GM18873 (cell line): ENCODE data around the gene SDHA.

Experiments used
- ATAC-seq: cut with Tn5 transposase; IDR thresholded peaks from one replicate; pipeline ENCODE4 v1.9.1; 2021; ENCODE audit warnings: mild to moderate bottlenecking, moderate library complexity, moderate number of reproducible peaks; ENCODE audit not compliant: unreplicated experiment, low FRiP score

The SDHA gene

GRCh38 chr5:217494-218456 lies at the start of gene SDHA, which contains the start of gene CCDC127:
Gene SDHA (plus strand): TSS chr5:218320. CDS start chr5:218356, 36 bp downstream.
Gene CCDC127 (minus strand): TSS chr5:218153. CDS start chr5:216849, 1,304 bp downstream.
- ATAC-seq = peak; percentile 57

DNA sequence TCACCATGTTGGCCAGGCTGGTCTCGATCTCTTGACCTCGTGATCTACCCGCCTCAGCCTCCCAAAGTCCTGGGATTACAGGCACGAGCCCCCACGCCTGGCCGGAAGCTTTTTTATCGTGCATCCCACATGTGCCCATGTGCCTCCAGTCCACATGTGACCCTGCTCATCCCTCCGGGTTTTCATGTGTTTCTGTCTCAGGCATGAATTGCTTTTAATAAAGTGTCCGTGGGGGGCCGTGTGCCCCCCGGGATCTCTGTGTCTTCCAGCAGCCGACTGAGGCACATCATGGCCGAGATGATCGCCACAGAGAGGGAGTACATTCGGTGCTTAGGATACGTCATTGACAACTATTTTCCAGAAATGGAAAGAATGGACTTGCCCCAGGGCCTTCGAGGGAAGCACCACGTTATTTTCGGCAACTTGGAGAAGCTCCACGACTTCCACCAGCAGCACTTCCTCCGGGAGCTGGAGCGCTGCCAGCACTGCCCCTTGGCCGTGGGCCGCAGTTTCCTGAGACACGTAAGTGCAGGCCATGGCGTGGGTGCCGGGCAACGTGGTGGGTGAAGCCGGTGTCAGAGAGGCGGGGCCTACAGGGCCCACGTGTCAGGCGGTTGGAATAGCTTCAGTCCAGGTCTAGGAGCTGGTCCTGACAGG lies 48.9 kb upstream of the SDHA start:
- ATAC-seq = no peak

DNA sequence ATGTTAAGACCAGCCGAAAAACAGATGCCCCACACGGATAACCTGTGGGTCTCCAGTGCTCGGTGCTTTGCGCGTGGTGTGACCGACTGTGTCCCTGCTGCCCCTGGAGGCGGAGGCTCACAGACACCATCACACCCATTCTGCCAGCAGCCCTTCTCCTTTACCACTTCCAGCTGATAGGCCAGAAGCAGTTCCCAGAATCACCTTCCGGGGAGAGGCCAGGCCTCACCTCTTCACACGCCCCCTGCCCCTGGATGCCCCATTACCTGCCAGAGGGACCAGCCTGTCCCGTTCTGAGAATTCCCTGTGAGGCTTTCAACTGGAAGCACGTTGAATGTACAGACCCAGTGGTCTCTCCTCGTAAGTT lies 48.4 kb upstream of the SDHA start:
- no peak for ATAC-seq

DNA sequence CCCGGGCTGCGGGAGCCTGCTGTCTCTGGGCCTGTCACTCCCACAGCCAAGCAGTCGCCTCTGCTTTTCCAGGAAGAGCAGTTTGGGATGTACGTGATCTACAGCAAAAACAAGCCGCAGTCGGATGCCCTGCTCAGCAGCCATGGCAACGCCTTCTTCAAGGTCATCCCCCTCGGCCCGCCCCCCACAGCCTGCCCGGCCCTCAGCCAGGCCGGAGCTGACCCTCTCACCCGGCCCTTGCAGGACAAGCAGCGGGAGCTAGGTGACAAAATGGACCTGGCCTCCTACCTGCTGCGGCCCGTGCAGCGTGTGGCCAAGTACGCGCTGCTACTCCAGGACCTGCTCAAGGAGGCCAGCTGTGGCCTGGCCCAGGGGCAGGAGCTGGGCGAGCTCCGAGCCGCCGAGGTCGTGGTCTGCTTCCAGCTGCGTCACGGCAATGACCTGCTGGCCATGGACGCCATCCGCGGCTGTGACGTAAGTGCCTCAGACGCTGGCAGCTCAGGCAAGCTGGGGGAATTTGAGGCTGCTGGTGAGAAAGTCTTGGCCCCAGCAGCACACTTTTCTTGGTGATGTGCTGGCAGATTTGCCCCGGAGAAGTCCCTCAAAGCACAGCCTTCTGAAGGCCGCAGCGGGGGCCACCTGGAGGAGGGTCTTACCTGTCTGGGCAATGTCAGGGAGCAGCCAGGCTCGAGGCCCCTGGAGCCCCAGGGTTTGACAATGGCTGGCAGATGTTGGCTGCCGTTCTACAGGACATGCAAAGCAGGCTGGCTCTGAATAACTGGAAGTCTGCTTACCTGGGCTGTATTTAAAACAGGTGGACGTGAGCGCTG lies 46.9 kb upstream of the SDHA start:
- ATAC-seq = no peak

DNA sequence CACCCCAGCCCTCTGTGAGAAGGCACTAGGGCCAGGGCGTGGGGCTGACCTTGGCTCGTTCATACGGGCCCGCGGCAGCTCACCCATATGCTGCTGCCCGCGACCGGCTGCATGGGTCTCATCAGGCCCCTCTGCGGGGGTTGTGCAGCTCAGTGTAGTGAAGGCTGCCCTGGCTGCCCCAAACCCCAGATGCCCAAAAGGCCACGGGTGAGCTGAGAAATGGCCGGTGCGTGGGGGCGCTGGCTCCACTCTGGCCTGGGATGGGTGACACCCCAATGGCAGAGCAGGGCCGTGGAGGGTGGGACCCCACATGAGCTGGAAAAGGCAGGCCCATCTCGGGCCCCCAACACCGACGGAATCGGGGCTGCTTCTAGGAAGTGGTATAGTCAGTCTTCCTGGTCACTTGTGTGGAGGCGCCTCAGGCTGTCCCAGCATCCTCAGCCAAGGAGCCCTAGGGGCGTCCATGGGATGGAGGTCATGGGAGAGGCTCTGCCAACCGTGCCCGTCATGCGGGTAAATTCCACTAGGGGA lies 46.3 kb upstream of the SDHA start:
- no peak for ATAC-seq

DNA sequence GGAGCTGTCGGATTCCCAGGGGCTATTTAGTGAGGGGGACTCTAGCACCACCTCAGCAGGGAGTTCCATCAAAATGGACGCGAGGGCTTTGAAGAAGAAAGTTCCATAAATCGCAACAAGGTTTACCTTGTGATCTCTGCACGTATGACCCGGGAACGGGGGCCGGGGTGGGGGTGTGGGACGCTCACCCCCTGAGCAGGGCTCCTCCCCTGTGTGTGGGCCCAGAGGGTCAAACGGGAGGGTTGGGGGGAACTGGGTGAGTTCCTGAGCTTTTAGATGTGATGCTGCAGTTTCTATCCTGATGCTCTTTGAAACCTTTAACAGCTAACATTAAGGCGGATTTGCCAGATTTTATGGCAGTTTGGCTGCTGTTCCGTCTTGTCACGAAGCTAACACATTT lies 45.7 kb upstream of the SDHA start:
- ATAC-seq = no peak

GRCh38 chr5:172841-173251 lies 45.3 kb upstream of the SDHA start:
- ATAC-seq = no peak

- ATAC-seq = no peak
Observed at GRCh38 chr5:173392-174290, 44.5 kb upstream of the SDHA start.

DNA sequence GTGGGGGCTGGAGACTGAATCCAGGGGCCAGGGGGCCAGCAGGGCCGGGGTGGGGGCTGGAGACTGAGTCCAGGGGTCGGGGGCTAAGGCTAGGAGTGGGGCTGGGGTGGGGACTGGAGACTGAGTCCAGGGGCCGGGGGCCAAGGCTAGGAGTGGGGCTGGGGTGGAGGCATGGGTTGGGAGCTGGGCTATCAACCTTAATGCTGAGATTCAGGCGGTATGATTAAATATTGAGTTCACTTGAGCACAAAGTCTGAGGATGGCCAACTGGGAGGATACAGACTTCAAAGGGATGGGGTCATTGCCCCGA lies 43.9 kb upstream of the SDHA start:
- ATAC-seq = no peak

- ATAC-seq = no peak
Observed at GRCh38 chr5:174876-175465, 43.1 kb upstream of the SDHA start.

DNA sequence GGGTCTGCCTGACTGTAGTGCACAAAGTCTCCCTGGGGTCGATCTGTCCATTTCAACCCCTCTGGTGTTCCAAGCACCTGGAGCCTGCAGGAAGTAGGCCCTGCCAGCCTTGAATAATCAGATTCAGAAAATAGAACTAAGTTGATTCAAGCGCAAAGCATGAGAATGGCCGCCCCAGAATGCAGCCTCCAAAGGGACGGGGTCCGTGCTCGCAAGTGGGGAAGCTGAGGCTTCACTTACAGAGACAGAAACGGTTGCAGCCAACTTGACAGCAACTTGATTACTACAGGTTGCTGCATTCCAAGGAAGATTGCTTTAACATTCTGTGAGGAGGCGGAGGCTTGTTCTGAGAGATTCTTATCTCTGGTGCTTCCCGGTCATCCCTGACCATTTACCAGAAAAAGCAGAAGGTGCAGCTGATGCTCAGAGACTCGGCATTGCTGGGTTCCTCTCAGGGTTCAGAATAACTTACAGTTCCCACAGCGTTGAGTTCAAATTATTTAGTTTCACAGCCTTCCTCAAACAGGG lies 41.8 kb upstream of the SDHA start:
- no peak for ATAC-seq

DNA sequence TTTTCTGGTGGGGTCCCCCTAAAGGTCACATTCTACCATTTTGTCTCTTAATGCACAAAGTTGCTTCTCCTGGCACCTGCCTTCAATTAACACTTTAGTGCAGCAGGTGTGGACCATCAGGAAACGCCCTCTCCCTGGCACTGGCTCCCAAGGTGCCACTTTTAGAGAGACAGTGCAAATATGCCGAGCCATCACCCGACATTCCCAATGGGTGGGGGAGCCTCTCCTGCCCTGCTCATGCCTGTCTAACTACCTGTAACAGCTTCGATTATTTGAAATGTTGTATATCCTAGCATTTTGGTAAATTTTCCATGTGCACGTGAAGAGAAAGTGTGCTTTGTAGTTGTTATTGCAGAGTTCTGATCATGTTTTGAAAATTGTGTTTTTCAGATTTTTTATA lies 40.0 kb upstream of the SDHA start:
- no peak for ATAC-seq

DNA sequence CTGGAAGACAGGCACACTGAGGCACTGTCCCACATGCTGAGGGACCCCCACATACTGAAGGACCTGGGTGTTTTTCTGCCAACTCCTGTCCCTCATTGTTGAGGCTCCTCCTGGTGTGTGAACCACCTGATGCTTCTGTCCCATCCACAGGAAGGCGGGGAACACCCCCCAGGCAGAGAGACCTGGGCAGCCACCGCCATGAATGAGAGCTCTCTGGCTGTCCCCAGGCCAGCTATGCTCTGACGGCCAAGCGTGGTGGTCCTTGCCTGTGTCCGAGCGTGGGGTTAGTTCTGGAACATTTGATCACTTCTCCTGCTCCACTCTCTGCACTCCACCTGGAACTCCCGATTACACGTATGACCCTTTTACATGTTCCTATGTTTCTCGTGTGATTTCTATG lies 38.7 kb upstream of the SDHA start:
- no peak for ATAC-seq

- no peak for ATAC-seq
Observed at GRCh38 chr5:180286-180918, 37.7 kb upstream of the SDHA start.

DNA sequence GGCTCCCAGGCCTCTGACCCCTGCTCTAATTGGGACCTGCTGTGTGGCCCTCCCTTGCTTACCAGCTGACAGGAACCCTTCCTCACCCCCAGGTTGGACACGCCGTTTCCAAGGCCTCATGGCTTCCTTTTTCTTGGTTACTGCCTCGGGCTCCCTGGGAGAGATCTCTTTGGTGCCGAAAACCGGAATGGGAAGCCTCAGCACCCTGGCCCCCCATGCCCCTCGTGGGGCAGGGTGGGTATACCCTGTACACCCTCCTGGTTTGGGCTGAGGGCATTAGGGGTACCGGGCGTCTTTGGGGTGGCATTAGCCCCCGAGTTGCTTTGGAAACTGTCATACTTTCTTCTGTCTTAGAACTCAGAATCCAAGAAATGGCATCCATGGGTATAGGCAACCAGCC lies 37.0 kb upstream of the SDHA start:
- ATAC-seq = no peak

DNA sequence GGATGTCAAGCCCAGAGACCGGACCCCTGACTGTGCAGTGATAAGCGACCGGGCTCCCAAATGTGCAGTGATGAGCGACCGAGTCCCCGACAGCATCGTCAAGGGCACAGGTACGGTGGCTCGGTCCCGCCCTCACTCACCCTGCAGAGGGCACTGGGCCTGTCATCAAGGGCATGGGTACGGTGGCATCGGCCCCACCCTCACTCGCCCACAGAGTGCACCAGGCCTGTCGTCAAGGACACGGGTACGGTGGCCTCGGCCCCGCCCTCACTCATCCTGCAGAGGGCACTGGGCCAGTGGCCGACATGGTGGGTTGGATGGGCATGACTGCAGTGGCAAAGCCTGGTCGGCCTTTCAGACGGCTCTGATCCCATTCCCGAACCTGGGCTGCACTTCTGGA lies 36.6 kb upstream of the SDHA start:
- ATAC-seq = no peak

DNA sequence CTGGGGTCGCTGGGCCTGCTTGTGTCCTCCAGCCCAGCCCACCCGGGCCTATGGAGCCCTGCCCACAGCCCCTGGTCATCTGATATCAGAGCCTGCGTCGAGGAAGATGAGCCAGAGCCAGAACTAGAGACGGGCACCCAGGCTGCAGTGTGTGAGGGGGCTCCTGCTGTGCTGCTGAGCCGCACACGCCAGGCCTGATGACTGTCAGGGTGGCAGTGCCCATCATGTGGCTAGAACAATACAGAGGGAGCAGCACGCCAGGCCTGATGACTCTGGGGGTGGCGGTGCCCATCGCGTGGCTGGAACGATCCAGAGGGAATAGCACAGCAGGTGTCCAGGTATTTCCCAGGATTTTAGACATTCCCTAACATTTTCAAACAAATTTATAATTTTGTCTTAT lies 36.0 kb upstream of the SDHA start:
- ATAC-seq = no peak

DNA sequence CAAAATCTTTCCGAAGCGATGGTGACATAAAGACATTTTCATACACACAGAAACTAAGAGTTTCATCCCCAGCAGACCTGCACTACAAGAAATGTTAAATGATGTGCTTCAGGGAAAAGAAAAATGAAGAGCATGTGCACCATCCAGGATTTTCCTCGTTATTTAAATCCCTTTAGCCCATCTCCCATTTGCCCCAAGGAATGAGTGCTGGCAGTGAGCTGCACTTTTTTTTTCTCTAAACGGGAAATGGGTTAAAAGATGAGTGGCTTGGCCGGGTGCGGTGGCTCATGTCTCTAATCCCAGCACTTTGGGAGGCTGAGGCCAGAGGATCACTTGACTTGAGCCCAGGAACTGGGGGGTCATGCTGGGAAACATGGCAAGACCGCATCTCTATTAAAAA lies 33.6 kb upstream of the SDHA start:
- ATAC-seq = no peak
